HFF-Myc (cell line): ENCODE data around the gene SFT2D2.

ENCODE experiments used
- DNase-seq: peaks from one replicate; pipeline ENCODE4 v3.0.0-alpha.2; 2011; ENCODE audit warnings: low read depth; ENCODE audit errors: extremely low read depth
- H3K4me3 ChIP-seq: replicated peaks from 2 replicates; pipeline ENCODE4 v1.5.1; 2011; ENCODE audit warnings: low read depth, mild to moderate bottlenecking, control low read depth, low read length
- CTCF ChIP-seq: IDR thresholded peaks from 2 replicates; pipeline ENCODE4 v1.5.1; 2012; ENCODE audit warnings: mild to moderate bottlenecking, low read depth, low read length, control low read depth; ENCODE audit errors: missing control alignments

The SFT2D2 gene

GRCh38 chr1:168298446-168298845 lies 72.6 kb downstream of the SFT2D2 start:
- no peak overlapping the region for H3K4me3 ChIP-seq
- no peak for TF ChIP-seq CTCF
- DNase-seq = no peak

DNA sequence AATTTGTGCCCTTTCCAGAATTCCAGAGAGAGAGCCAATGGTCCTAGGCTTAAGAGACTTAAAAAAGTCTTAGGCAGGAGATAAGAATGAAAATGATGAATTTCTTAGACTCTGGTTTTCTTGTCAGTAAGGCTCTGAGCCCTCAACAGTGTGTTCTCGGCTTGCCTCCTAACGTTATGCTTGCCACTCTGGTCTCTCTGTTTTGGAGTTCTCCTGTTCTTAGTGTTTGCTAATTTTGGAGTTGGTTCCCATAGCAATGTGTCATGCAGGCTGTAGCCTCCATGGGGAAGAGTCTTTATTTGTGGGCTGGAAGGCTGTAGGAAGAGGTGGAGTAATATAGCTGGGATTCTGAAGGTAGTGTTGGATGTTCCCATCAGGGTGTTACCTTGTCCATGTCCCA lies 74.8 kb downstream of the SFT2D2 start:
- DNase-seq = no peak

DNA sequence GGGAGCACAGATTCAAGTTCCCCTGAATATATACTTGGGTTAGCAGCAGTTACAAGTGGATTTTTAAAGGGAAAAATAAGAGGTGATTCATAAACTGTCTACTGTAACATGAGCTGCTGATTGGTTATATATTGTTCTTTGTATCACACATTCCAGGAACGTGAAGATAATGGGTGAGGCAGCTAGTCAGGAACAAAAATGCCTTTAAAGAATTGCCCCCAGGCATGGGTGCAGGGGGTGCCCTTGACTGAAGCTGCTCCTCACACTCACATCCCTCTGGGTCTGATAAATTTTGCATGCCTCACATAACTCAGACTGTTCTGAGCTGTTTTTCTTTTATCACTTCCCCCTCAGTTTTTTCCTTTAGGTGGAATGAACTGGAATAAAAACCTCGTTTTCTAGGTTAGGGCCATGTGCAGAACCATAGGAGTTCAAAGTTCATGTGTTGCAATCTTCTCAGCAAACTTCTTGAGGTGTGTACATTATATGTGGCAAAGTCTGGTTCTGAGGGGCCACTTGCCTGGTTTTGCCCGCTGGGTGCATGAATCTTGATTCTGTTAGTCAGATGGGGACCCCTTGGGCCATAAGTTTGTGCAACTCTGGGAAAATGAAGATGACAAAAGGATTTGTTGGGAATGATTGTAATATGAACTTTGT lies 76.0 kb downstream of the SFT2D2 start:
- peak; percentile 39 for DNase-seq
- H3K4me3 ChIP-seq = no peak overlapping the region
- TF ChIP-seq CTCF = no peak

More for the DNA sequence above, 74.8 kb downstream of the SFT2D2 start:
- no peak overlapping the region for H3K4me3 ChIP-seq
- no peak for TF ChIP-seq CTCF
